Activated naive CD4-positive, alpha-beta T cell treated with anti-CD3 and anti-CD28 coated beads, Interleukin-2, amount 50 U/mL, for 24 hours (primary cell): ENCODE results near the gene EPO.
"Not testable (repeated sequence)": the region's sequence is repeated elsewhere in the genome, so short reads cannot be mapped to it uniquely, and the experiment has no call there.

Source experiments
- H3K27ac Mint-ChIP-seq: one replicate; pipeline ENCODE4 v1.8.0; 2021; ENCODE audit warnings: mild to moderate bottlenecking, mixed read lengths
- H3K27me3 Mint-ChIP-seq: one replicate; pipeline ENCODE4 v1.8.0; 2021; ENCODE audit warnings: mixed read lengths
- H3K36me3 Mint-ChIP-seq: one replicate; pipeline ENCODE4 v1.8.0; 2021; ENCODE audit warnings: mixed read lengths
- H3K4me1 Mint-ChIP-seq: one replicate; pipeline ENCODE4 v1.8.0; 2021; ENCODE audit warnings: mixed read lengths
- H3K4me3 Mint-ChIP-seq: one replicate; pipeline ENCODE4 v1.8.0; 2021; ENCODE audit warnings: mild to moderate bottlenecking, mixed read lengths
- H3K9me3 Mint-ChIP-seq: one replicate; pipeline ENCODE4 v1.8.0; 2021; ENCODE audit warnings: mixed read lengths

The EPO gene

GRCh38 chr7:100711369-100711768 lies 8.9 kb upstream of the EPO start:
- Mint-ChIP-seq H3K9me3 (no peaks in the 10 kb centered on the region), H3K36me3 (no peaks in the 10 kb centered on the region), H3K4me3 (no peak overlapping the region), H3K4me1 (peaks cover 11% of the 10 kb centered on the region), H3K27ac (no peak overlapping the region), H3K27me3 (no peaks in the 10 kb centered on the region)

DNA sequence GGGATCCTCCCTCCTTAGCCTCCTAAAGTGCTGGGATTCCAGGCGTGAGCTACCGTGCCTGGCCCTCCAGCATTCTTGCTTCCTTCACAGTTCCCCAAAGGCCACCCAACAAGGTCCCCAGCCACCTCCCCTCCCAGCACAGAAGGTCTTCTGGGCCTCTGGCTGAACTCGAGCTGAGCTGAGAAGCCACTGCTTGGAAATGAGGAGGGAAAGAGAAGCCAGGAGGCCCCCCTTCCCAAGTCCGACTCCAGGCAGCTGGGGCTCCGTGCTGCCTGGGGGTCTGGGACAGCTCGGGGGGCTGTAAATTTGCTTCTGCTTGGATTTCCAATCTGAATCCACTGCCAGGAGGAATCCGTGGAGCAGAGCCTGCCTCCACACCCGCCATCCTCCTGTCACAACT lies 5.5 kb upstream of the EPO start:
- peaks cover 3% of the 10 kb centered on the region for H3K36me3 Mint-ChIP-seq
- no peak overlapping the region for H3K27ac Mint-ChIP-seq
- H3K27me3 Mint-ChIP-seq: peaks cover 2% of the 10 kb centered on the region
- no peak overlapping the region for H3K4me3 Mint-ChIP-seq
- peaks cover under 1% of the 10 kb centered on the region for H3K4me1 Mint-ChIP-seq
- no peaks in the 10 kb centered on the region for H3K9me3 Mint-ChIP-seq

DNA sequence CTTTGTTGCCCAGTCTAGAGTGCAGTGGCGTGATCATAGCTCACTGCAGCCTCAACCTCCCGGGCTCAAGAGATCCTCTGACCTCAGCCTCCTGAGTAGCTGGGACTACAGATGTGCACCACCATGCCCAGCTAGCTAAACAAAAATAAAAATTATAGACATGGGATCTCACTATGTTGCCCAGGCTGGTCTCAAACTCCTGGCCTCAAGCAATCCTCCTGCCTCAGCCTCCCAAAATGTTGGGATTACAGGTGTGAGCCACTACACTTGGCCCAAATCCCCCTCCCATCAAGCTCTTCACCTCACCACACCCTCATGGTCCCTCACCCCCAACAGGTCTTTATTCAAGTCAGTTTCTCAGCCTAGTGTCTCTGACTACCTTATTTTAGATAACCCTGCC lies 3.2 kb upstream of the EPO start:
- H3K27me3 Mint-ChIP-seq: peaks cover 15% of the 10 kb centered on the region
- H3K9me3 Mint-ChIP-seq, H3K4me1 Mint-ChIP-seq, H3K4me3 Mint-ChIP-seq, H3K27ac Mint-ChIP-seq, H3K36me3 Mint-ChIP-seq: not testable (repeated sequence)

- Mint-ChIP-seq H3K9me3 (no peaks in the 10 kb centered on the region), H3K4me1 (peaks cover 6% of the 10 kb centered on the region), H3K27ac (no peak overlapping the region), H3K36me3 (peaks cover 3% of the 10 kb centered on the region), H3K4me3 (no peak overlapping the region), H3K27me3 (peaks cover 23% of the 10 kb centered on the region)
These were observed 567 bp upstream of the EPO start for GRCh38 chr7:100719523-100720278.

GRCh38 chr7:100720671-100721504 lies 620 bp downstream of the EPO start:
- Mint-ChIP-seq H3K27me3 (peaks cover 23% of the 10 kb centered on the region), H3K36me3 (peaks cover 3% of the 10 kb centered on the region), H3K4me1 (peaks cover 11% of the 10 kb centered on the region), H3K4me3 (no peak overlapping the region), H3K9me3 (no peaks in the 10 kb centered on the region), H3K27ac (no peak overlapping the region)

GRCh38 chr7:100721505-100721812 lies 1.2 kb downstream of the EPO start:
- H3K4me3 Mint-ChIP-seq: no peak overlapping the region
- H3K4me1 Mint-ChIP-seq: peaks cover 11% of the 10 kb centered on the region
- H3K27ac Mint-ChIP-seq: no peak overlapping the region
- H3K9me3 Mint-ChIP-seq: no peaks in the 10 kb centered on the region
- peaks cover 23% of the 10 kb centered on the region for H3K27me3 Mint-ChIP-seq
- peaks cover 3% of the 10 kb centered on the region for H3K36me3 Mint-ChIP-seq

GRCh38 chr7:100722480-100723212 lies 2.4 kb downstream of the EPO start:
- peaks cover 11% of the 10 kb centered on the region for H3K4me1 Mint-ChIP-seq
- no peak overlapping the region for H3K27ac Mint-ChIP-seq
- no peaks in the 10 kb centered on the region for H3K9me3 Mint-ChIP-seq
- H3K36me3 Mint-ChIP-seq: peaks cover 3% of the 10 kb centered on the region
- H3K4me3 Mint-ChIP-seq: no peak overlapping the region
- H3K27me3 Mint-ChIP-seq: peaks cover 25% of the 10 kb centered on the region

DNA sequence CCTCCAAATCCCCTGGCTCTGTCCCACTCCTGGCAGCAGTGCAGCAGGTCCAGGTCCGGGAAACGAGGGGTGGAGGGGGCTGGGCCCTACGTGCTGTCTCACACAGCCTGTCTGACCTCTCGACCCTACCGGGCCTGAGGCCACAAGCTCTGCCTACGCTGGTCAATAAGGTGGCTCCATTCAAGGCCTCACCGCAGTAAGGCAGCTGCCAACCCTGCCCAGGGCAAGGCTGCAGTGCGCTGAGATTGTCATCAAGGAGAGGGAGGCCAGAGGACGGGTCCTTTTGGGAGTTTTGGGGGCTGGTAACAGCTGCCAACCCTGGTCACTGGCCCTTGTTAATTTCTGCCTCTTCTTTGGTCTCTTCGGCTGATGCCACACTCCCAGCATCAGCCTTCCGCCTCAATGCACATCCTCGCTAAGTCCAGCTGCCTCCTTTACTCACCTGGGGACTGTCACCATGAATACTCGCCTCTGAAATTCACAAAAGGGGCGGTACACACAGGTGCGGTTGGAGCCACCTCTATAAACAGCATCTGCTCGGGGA lies 3.5 kb downstream of the EPO start:
- Mint-ChIP-seq H3K27me3 (peaks cover 25% of the 10 kb centered on the region), H3K36me3 (peaks cover 2% of the 10 kb centered on the region), H3K4me1 (peaks cover 11% of the 10 kb centered on the region), H3K4me3 (no peak overlapping the region), H3K9me3 (no peaks in the 10 kb centered on the region), H3K27ac (no peak overlapping the region)

DNA sequence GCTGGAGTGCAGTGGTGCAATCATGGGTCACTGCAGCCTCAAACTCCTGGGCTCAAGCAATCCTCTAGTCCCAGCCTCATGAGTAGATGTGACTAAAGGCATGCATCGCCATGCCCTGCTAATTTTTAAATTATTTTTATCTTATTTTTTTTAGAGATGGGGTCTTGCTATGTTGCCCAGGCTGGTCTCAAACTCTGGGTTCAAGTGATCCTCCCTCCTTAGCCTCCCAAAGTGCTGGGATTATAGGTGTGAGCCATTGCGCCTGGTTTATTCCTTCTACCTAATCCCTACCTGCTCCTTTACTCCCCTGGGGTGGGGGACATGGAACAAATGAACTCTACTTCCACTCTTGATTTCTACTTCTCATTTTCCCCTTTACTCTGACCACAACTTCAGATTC lies 4.1 kb downstream of the EPO start:
- H3K27me3 Mint-ChIP-seq: peaks cover 25% of the 10 kb centered on the region
- H3K36me3 Mint-ChIP-seq, H3K9me3 Mint-ChIP-seq: not testable (repeated sequence)

GRCh38 chr7:100726996-100727761 lies 6.9 kb downstream of the EPO start:
- Mint-ChIP-seq H3K27me3 (peaks cover 9% of the 10 kb centered on the region), H3K36me3 (no peaks in the 10 kb centered on the region), H3K4me1 (peaks cover 5% of the 10 kb centered on the region), H3K27ac (no peak overlapping the region), H3K4me3 (no peak overlapping the region), H3K9me3 (no peaks in the 10 kb centered on the region)

More for the DNA sequence above, 4.1 kb downstream of the EPO start:
- H3K4me3 Mint-ChIP-seq, H3K27ac Mint-ChIP-seq: not testable (repeated sequence)
- peaks cover 11% of the 10 kb centered on the region for H3K4me1 Mint-ChIP-seq

DNA sequence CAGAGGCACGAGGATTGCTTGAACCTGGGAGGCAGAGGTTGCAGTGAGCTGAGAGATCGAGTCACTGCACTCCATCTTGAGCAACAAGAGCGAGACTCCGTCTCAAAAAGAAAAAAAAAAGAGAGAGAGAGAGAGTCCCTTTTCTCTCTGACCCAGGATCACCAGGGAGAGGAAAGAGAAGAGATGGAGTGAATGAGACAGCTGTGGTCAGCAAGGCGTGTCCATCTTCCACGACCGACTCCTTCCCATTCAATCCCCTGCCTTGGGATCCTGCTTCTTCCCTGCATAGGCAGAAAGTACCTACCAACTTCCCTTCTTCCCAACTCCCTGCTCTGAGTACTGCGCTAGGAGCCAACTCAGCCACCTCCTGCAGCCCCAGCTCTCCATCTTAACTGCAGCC lies 7.9 kb downstream of the EPO start:
- Mint-ChIP-seq H3K27ac (no peak overlapping the region), H3K9me3 (no peaks in the 10 kb centered on the region), H3K36me3 (no peaks in the 10 kb centered on the region), H3K27me3 (peaks cover 5% of the 10 kb centered on the region), H3K4me1 (peaks cover 5% of the 10 kb centered on the region), H3K4me3 (no peak overlapping the region)

- Mint-ChIP-seq H3K27ac (no peak overlapping the region), H3K4me1 (peaks cover 6% of the 10 kb centered on the region), H3K27me3 (peaks cover 2% of the 10 kb centered on the region), H3K36me3 (no peaks in the 10 kb centered on the region), H3K9me3 (no peaks in the 10 kb centered on the region), H3K4me3 (no peak overlapping the region)
These were observed 10.0 kb downstream of the EPO start for GRCh38 chr7:100730136-100730800.

- Mint-ChIP-seq H3K4me3 (no peak overlapping the region), H3K4me1 (peaks cover 5% of the 10 kb centered on the region), H3K9me3 (no peaks in the 10 kb centered on the region), H3K27me3 (peaks cover 2% of the 10 kb centered on the region), H3K27ac (no peak overlapping the region), H3K36me3 (no peaks in the 10 kb centered on the region)
These were observed 11.8 kb downstream of the EPO start for GRCh38 chr7:100731937-100732636.

DNA sequence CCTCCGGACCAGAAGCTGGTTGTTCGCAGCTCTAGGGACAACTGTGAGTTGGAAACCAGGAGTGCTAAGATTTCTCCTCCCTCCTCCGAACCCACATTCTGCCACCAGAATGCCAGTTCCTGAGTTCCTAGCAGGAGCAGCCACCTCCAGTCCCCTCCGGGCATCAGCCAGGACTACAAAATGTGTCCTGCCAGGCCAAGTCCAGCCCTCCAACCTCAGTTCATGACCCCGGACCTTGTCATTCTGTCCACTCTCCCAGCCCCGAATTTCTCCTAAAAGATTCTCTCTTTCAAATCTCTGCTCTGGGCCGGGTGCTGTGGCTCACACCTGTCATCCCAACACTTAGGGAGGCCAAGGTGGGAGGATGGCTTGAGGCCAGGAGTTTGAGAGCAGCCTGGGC lies 15.5 kb downstream of the EPO start:
- Mint-ChIP-seq H3K27me3 (no peaks in the 10 kb centered on the region), H3K9me3 (no peaks in the 10 kb centered on the region), H3K27ac (no peak overlapping the region), H3K36me3 (no peaks in the 10 kb centered on the region), H3K4me3 (no peak overlapping the region), H3K4me1 (peaks cover 5% of the 10 kb centered on the region)
